Mesendoderm (in vitro differentiated cells): Measurements from ENCODE around the gene SND1.

ENCODE experiments used
- DNase-seq: peaks from one replicate; pipeline ENCODE4 v3.0.0; 2013
- H2AK5ac ChIP-seq: 2 replicates; pipeline ENCODE4 v1.6.1; 2013; ENCODE audit warnings: low read length, inconsistent platforms
- H2BK120ac ChIP-seq: 2 replicates; pipeline ENCODE4 v1.6.1; 2013; ENCODE audit warnings: low read depth, mild to moderate bottlenecking, low read length, moderate library complexity, mixed read lengths
- H2BK15ac ChIP-seq: replicated peaks from 2 replicates; pipeline ENCODE4 v1.6.1; 2013; ENCODE audit warnings: low read depth, mild to moderate bottlenecking, moderate library complexity
- H2BK5ac ChIP-seq: 2 replicates; pipeline ENCODE4 v1.6.1; 2013; ENCODE audit warnings: low read length, inconsistent platforms
- H3K18ac ChIP-seq: 2 replicates; pipeline ENCODE4 v1.6.1; 2013; ENCODE audit warnings: mild to moderate bottlenecking, low read length, mixed read lengths
- H3K23ac ChIP-seq: one replicate; pipeline ENCODE4 v1.6.1; 2013; ENCODE audit warnings: low read length
- H3K27ac ChIP-seq: 2 replicates; pipeline ENCODE4 v1.5.1; 2013; ENCODE audit warnings: low read depth, mild to moderate bottlenecking, inconsistent platforms, low read length, moderate library complexity
- H3K27me3 ChIP-seq: 2 replicates; pipeline ENCODE4 v1.6.1; 2013; ENCODE audit warnings: low read length, control low read depth, mild to moderate bottlenecking, inconsistent platforms; ENCODE audit not compliant: insufficient read depth, poor library complexity
- H3K36me3 ChIP-seq: 2 replicates; pipeline ENCODE4 v1.6.1; 2013; ENCODE audit warnings: low read length, inconsistent platforms; ENCODE audit not compliant: control insufficient read depth, insufficient read depth
- H3K4ac ChIP-seq: one replicate; pipeline ENCODE4 v1.6.1; 2013; ENCODE audit warnings: low read depth, mild to moderate bottlenecking, low read length, moderate library complexity
- H3K4me1 ChIP-seq: 2 replicates; pipeline ENCODE4 v1.6.1; 2013; ENCODE audit warnings: low read depth, low read length, inconsistent platforms; ENCODE audit not compliant: control insufficient read depth
- H3K4me2 ChIP-seq: 2 replicates; pipeline ENCODE4 v1.6.1; 2013; ENCODE audit warnings: low read length
- H3K4me3 ChIP-seq: 2 replicates; pipeline ENCODE4 v1.5.1; 2013; ENCODE audit warnings: mild to moderate bottlenecking, low read length
- H3K56ac ChIP-seq: one replicate; pipeline ENCODE4 v1.6.1; 2013; ENCODE audit warnings: low read length
- H3K79me1 ChIP-seq: 2 replicates; pipeline ENCODE4 v1.6.1; 2013; ENCODE audit warnings: low read length, inconsistent platforms
- H3K79me2 ChIP-seq: 2 replicates; pipeline ENCODE4 v1.6.1; 2013; ENCODE audit warnings: mild to moderate bottlenecking, low read length; ENCODE audit not compliant: control insufficient read depth, insufficient read depth
- H3K9ac ChIP-seq: 2 replicates; pipeline ENCODE4 v1.6.1; 2013; ENCODE audit warnings: low read length, inconsistent platforms
- H4K5ac ChIP-seq: one replicate; pipeline ENCODE4 v1.6.1; 2013; ENCODE audit warnings: low read length
- H4K8ac ChIP-seq: one replicate; pipeline ENCODE4 v1.6.1; 2013; ENCODE audit warnings: low read depth, mild to moderate bottlenecking, control low read depth, low read length, moderate library complexity
- WGBS: extraction: QIAGEN DNeasy Blood & Tissue Kit; methylation state at CpG from one replicate; pipeline ENCODE4 v1.1.7; 2013; ENCODE audit warnings: low lambda C conversion rate, missing lambda C conversion rate; ENCODE audit not compliant: insufficient coverage; ENCODE audit errors: extremely low coverage; 5-methylcytosine and 5-hydroxymethylcytosine counted together

The SND1 gene

GRCh38 chr7:127907110-127908040 lies 255.4 kb downstream of the SND1 start:
- no peak for DNase-seq
- no peak overlapping the region for H3K4me3 ChIP-seq
- no CpG with 5 or more reads among the region's 6 CpGs for WGBS
- H3K4me1 ChIP-seq, result peaks cover 1% of the 10 kb centered on the region
- no peak overlapping the region for H2BK15ac ChIP-seq
- peaks cover 9% of the 10 kb centered on the region for H3K79me1 ChIP-seq
- H2BK120ac ChIP-seq, result no peak overlapping the region
- H2BK5ac ChIP-seq, result no peak overlapping the region
- H3K9ac ChIP-seq, result no peak overlapping the region
- no peak overlapping the region for H3K23ac ChIP-seq
- no peak overlapping the region for H3K56ac ChIP-seq
- no peak overlapping the region for H3K4ac ChIP-seq
- no peak overlapping the region for H3K18ac ChIP-seq
- no peak overlapping the region for H4K5ac ChIP-seq
- H2AK5ac ChIP-seq, result no peak overlapping the region
- H3K27ac ChIP-seq, result no peak overlapping the region
- H3K79me2 ChIP-seq, result no peaks in the 10 kb centered on the region
- no peak overlapping the region for H4K8ac ChIP-seq
- no peaks in the 10 kb centered on the region for H3K27me3 ChIP-seq
- H3K36me3 ChIP-seq, result no peaks in the 10 kb centered on the region
- no peak overlapping the region for H3K4me2 ChIP-seq

- Histone ChIP-seq H2BK15ac (no peak overlapping the region), H3K79me1 (peaks cover 8% of the 10 kb centered on the region), H3K56ac (no peak overlapping the region), H2BK5ac (no peak overlapping the region), H3K23ac (no peak overlapping the region), H3K4me2 (no peak overlapping the region), H3K27ac (no peak overlapping the region), H3K18ac (no peak overlapping the region), H2BK120ac (no peak overlapping the region), H4K5ac (no peak overlapping the region), H3K4ac (no peak overlapping the region), H4K8ac (no peak overlapping the region), H3K36me3 (no peaks in the 10 kb centered on the region), H2AK5ac (no peak overlapping the region), H3K9ac (no peak overlapping the region), H3K79me2 (no peaks in the 10 kb centered on the region), H3K4me3 (no peak overlapping the region), H3K27me3 (no peaks in the 10 kb centered on the region), H3K4me1 (peaks cover 1% of the 10 kb centered on the region)
- no CpG with 5 or more reads among the region's 4 CpGs for WGBS
- no peak for DNase-seq
Observed at GRCh38 chr7:127908430-127909258, 256.6 kb downstream of the SND1 start.

- Histone ChIP-seq H3K23ac (no peak overlapping the region), H3K4me2 (no peak overlapping the region), H3K4me3 (no peak overlapping the region), H3K56ac (no peak overlapping the region), H2BK120ac (no peak overlapping the region), H3K27me3 (no peaks in the 10 kb centered on the region), H3K36me3 (no peaks in the 10 kb centered on the region), H4K5ac (no peak overlapping the region), H3K27ac (no peak overlapping the region), H2BK15ac (no peak overlapping the region), H3K4me1 (no peaks in the 10 kb centered on the region), H3K9ac (no peak overlapping the region), H3K4ac (no peak overlapping the region), H2AK5ac (no peak overlapping the region), H3K79me1 (peaks cover 7% of the 10 kb centered on the region), H3K18ac (no peak overlapping the region), H3K79me2 (no peaks in the 10 kb centered on the region), H2BK5ac (no peak overlapping the region), H4K8ac (no peak overlapping the region)
- WGBS, result no CpG with 5 or more reads among the region's 3 CpGs
- no peak for DNase-seq
Observed at GRCh38 chr7:127909424-127910152, 257.6 kb downstream of the SND1 start.

- Histone ChIP-seq H3K9ac (no peak overlapping the region), H3K4me1 (no peaks in the 10 kb centered on the region), H3K27ac (no peak overlapping the region), H2BK5ac (no peak overlapping the region), H3K36me3 (no peaks in the 10 kb centered on the region), H3K4me2 (no peak overlapping the region), H3K4me3 (no peak overlapping the region), H3K4ac (no peak overlapping the region), H2BK120ac (no peak overlapping the region), H3K56ac (no peak overlapping the region), H3K79me1 (peaks cover 7% of the 10 kb centered on the region), H2AK5ac (no peak overlapping the region), H4K5ac (no peak overlapping the region), H3K23ac (no peak overlapping the region), H2BK15ac (no peak overlapping the region), H3K79me2 (no peaks in the 10 kb centered on the region), H4K8ac (no peak overlapping the region), H3K27me3 (no peaks in the 10 kb centered on the region), H3K18ac (no peak overlapping the region)
- WGBS, result no CpG with 5 or more reads among the region's 3 CpGs
- no peak for DNase-seq
Observed at GRCh38 chr7:127910670-127911069, 258.7 kb downstream of the SND1 start.

GRCh38 chr7:127911968-127912511 lies 260.0 kb downstream of the SND1 start:
- Histone ChIP-seq H3K18ac (no peak overlapping the region), H3K79me1 (peaks cover 5% of the 10 kb centered on the region), H3K4me2 (no peak overlapping the region), H3K4me3 (no peak overlapping the region), H4K5ac (no peak overlapping the region), H3K9ac (no peak overlapping the region), H2BK15ac (no peak overlapping the region), H2BK5ac (no peak overlapping the region), H3K27me3 (no peaks in the 10 kb centered on the region), H3K27ac (no peak overlapping the region), H3K56ac (no peak overlapping the region), H4K8ac (no peak overlapping the region), H3K36me3 (no peaks in the 10 kb centered on the region), H3K4ac (no peak overlapping the region), H3K4me1 (no peaks in the 10 kb centered on the region), H3K23ac (no peak overlapping the region), H3K79me2 (no peaks in the 10 kb centered on the region), H2AK5ac (no peak overlapping the region), H2BK120ac (no peak overlapping the region)
- WGBS, result no CpG with 5 or more reads among the region's 1 CpG
- no peak for DNase-seq
